ENCODE measurements around the gene PLD1.

DNA sequence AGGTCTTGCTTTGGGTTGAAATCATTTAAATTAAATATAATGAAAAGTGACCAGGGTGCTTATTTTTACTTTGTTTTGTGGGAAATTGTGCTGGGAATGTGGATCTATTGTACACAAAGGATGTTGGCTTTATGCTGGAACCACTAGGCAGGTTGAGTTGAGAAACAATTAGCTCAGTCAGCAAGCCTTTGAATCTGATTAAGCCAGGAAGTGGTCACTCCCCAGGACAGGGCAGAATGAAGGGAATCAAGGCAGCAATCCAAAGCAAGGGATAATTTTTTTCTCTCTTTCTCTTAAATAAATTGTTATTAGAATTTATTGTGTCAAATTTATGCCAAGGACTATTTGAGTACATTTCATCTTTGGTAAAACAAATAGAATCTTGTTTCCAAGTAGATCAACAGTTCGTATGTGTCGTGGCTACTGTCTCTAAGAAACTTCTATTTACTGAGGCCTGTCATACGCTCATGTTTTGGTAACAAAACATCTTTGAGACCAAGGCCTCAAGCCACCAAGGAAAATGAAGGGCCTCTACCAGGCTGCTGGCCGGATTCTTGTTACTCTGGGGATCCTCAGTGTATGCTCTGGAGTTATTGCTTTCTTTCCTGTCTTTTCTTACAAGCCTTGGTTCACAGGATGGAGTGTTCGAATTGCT lies 32.7 kb upstream of the PLD1 start, which contains the start of gene TMEM212:
- TF ChIP-seq, protein P1, sequence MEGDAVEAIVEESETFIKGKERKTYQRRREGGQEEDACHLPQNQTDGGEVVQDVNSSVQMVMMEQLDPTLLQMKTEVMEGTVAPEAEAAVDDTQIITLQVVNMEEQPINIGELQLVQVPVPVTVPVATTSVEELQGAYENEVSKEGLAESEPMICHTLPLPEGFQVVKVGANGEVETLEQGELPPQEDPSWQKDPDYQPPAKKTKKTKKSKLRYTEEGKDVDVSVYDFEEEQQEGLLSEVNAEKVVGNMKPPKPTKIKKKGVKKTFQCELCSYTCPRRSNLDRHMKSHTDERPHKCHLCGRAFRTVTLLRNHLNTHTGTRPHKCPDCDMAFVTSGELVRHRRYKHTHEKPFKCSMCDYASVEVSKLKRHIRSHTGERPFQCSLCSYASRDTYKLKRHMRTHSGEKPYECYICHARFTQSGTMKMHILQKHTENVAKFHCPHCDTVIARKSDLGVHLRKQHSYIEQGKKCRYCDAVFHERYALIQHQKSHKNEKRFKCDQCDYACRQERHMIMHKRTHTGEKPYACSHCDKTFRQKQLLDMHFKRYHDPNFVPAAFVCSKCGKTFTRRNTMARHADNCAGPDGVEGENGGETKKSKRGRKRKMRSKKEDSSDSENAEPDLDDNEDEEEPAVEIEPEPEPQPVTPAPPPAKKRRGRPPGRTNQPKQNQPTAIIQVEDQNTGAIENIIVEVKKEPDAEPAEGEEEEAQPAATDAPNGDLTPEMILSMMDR (conservative IDR thresholded peaks at IDR 0.05; ENCODE audit: low read length), result no peak
- TF ChIP-seq EZH2phosphoT487 (IDR thresholded peaks at IDR 0.05; ENCODE audit: borderline replicate concordance), result no peak
